SK-N-SH treated with all-trans-retinoic acid at 6 μM for 48 hours (cell line): ENCODE measurements around the gene PCDHGB2.
"Not testable (repeated sequence)": the region's sequence is repeated elsewhere in the genome, so short reads cannot be mapped to it uniquely, and the experiment has no call there.

Source experiments
- CREB5 ChIP-seq: fragments of 250-450 bp; sonication (Bioruptor Pico); IDR thresholded peaks from 2 replicates; pipeline ENCODE4 v1.5.1; 2020; ENCODE audit warnings: low read depth, mild to moderate bottlenecking, moderate library complexity
- RARB ChIP-seq: fragments of 250-450 bp; sonication (Bioruptor Pico); IDR thresholded peaks from 2 replicates; pipeline ENCODE4 v1.8.0; 2021; ENCODE audit warnings: mild to moderate bottlenecking, moderate library complexity
- TOX ChIP-seq: fragments of 250-450 bp; sonication (Bioruptor Pico); IDR thresholded peaks from 2 replicates; pipeline ENCODE4 v1.8.0; 2021; ENCODE audit warnings: mild to moderate bottlenecking, moderate library complexity, borderline replicate concordance

- not testable (repeated sequence) for TF ChIP-seq RARB; CREB5 (CRISPR knock-in tag); TOX (CRISPR knock-in tag)
These were observed 48.2 kb downstream of the PCDHGB2 start, which contains the start of gene PCDHGB6 for GRCh38 chr5:141407790-141408505.
